H9 (cell line): ENCODE results near the gene ITM2B. TPM values are rescaled to one million over a fixed set of nuclear protein-coding genes. Genes with fewer than 3 reads are reported as not detected.

Source experiments
- DNase-seq: peaks from one replicate; pipeline ENCODE4 v3.0.0-alpha.2; 2017
- H2AFZ ChIP-seq: one replicate; pipeline ENCODE4 v1.6.1; 2013; ENCODE audit warnings: mild to moderate bottlenecking, low read length, control low read depth, moderate library complexity
- H2AK5ac ChIP-seq: 2 replicates; pipeline ENCODE4 v1.6.1; 2013; ENCODE audit warnings: low read length, control low read depth, mixed read lengths; ENCODE audit not compliant: insufficient read length
- H2BK120ac ChIP-seq: one replicate; pipeline ENCODE4 v1.6.1; 2013; ENCODE audit warnings: low read depth, mild to moderate bottlenecking, low read length, control low read depth, inconsistent platforms; ENCODE audit not compliant: poor library complexity, severe bottlenecking
- H2BK12ac ChIP-seq: 2 replicates; pipeline ENCODE4 v1.6.1; 2013; ENCODE audit warnings: low read length, control low read depth, mixed read lengths, low read depth; ENCODE audit not compliant: insufficient read length
- H2BK15ac ChIP-seq: 2 replicates; pipeline ENCODE4 v1.6.1; 2013; ENCODE audit warnings: low read depth, low read length, control low read depth
- H2BK20ac ChIP-seq: one replicate; pipeline ENCODE4 v1.6.1; 2013; ENCODE audit warnings: low read depth, mild to moderate bottlenecking, low read length, control low read depth, inconsistent platforms; ENCODE audit not compliant: poor library complexity, severe bottlenecking
- H2BK5ac ChIP-seq: 2 replicates; pipeline ENCODE4 v1.6.1; 2013; ENCODE audit warnings: low read length, control low read depth, mixed read lengths; ENCODE audit not compliant: insufficient read length
- H3K14ac ChIP-seq: 2 replicates; pipeline ENCODE4 v1.6.1; 2013; ENCODE audit warnings: low read length, control low read depth; ENCODE audit not compliant: insufficient read depth
- H3K18ac ChIP-seq: 2 replicates; pipeline ENCODE4 v1.6.1; 2013; ENCODE audit warnings: low read depth, mild to moderate bottlenecking, mixed read lengths, low read length, control low read depth; ENCODE audit not compliant: insufficient read length
- H3K23ac ChIP-seq: 2 replicates; pipeline ENCODE4 v1.6.1; 2013; ENCODE audit warnings: low read length, control low read depth, mixed read lengths, low read depth; ENCODE audit not compliant: insufficient read length
- H3K23me2 ChIP-seq: 2 replicates; pipeline ENCODE4 v1.6.1; 2013; ENCODE audit warnings: low read depth, mild to moderate bottlenecking, mixed read lengths, low read length, control low read depth; ENCODE audit not compliant: insufficient read length, poor library complexity, severe bottlenecking
- H3K27ac ChIP-seq: 2 replicates; pipeline ENCODE4 v1.5.1; 2013; ENCODE audit warnings: low read length, control low read depth, mixed read lengths, low read depth; ENCODE audit not compliant: insufficient read length
- H3K27me3 ChIP-seq: 2 replicates; pipeline ENCODE4 v1.6.1; 2013; ENCODE audit warnings: low read length, control low read depth, inconsistent platforms; ENCODE audit not compliant: insufficient read depth
- H3K4ac ChIP-seq: 2 replicates; pipeline ENCODE4 v1.6.1; 2013; ENCODE audit warnings: low read depth, mild to moderate bottlenecking, control low read depth, inconsistent platforms, low read length, moderate library complexity
- H3K4me1 ChIP-seq: 2 replicates; pipeline ENCODE4 v1.6.1; 2013; ENCODE audit warnings: low read length, control low read depth, inconsistent platforms; ENCODE audit not compliant: insufficient read depth
- H3K4me2 ChIP-seq: 2 replicates; pipeline ENCODE4 v1.6.1; 2013; ENCODE audit warnings: low read length, control low read depth, mixed read lengths; ENCODE audit not compliant: insufficient read length, insufficient read depth
- H3K56ac ChIP-seq: 2 replicates; pipeline ENCODE4 v1.6.1; 2013; ENCODE audit warnings: low read depth, mild to moderate bottlenecking, mixed read lengths, low read length, control low read depth; ENCODE audit not compliant: insufficient read length
- H3K79me1 ChIP-seq: 2 replicates; pipeline ENCODE4 v1.6.1; 2013; ENCODE audit warnings: low read depth, mild to moderate bottlenecking, moderate library complexity, low read length, control low read depth, inconsistent platforms; ENCODE audit not compliant: insufficient read depth, poor library complexity, severe bottlenecking
- H3K79me2 ChIP-seq: 2 replicates; pipeline ENCODE4 v1.6.1; 2013; ENCODE audit warnings: low read length, control low read depth, inconsistent platforms; ENCODE audit not compliant: insufficient read depth
- H3K9ac ChIP-seq: 2 replicates; pipeline ENCODE4 v1.6.1; 2013; ENCODE audit warnings: low read length, control low read depth, mixed read lengths; ENCODE audit not compliant: insufficient read length; ENCODE audit errors: extremely low read depth
- H3K9me3 ChIP-seq: one replicate; pipeline ENCODE4 v1.6.1; 2013; ENCODE audit warnings: low read depth, low read length, inconsistent platforms; ENCODE audit not compliant: control insufficient read depth
- H3T11ph ChIP-seq: one replicate; pipeline ENCODE4 v1.6.1; 2013; ENCODE audit warnings: mild to moderate bottlenecking, low read length, control low read depth, inconsistent platforms
- H4K20me1 ChIP-seq: one replicate; pipeline ENCODE4 v1.6.1; 2013; ENCODE audit not compliant: control insufficient read depth, insufficient read length, insufficient read depth
- H4K5ac ChIP-seq: 2 replicates; pipeline ENCODE4 v1.6.1; 2013; ENCODE audit warnings: low read depth, mild to moderate bottlenecking, mixed read lengths, low read length, control low read depth; ENCODE audit not compliant: insufficient read length
- H4K8ac ChIP-seq: replicated peaks from 2 replicates; pipeline ENCODE4 v1.6.1; 2013; ENCODE audit warnings: low read length, control low read depth, mixed read lengths, low read depth; ENCODE audit not compliant: insufficient read length
- H4K91ac ChIP-seq: 2 replicates; pipeline ENCODE4 v1.6.1; 2013; ENCODE audit warnings: low read depth, mild to moderate bottlenecking, moderate library complexity, mixed read lengths, low read length, control low read depth; ENCODE audit not compliant: insufficient read length
- H3K27ac Mint-ChIP-seq, 3 experiments: 2 replicates in 2 of 3; 3 replicates in 1 of 3; pipeline ENCODE4 v1.8.0; 2020 to 2021; ENCODE audit warnings: mixed read lengths in 3 of 3, mild to moderate bottlenecking in 1 of 3, moderate library complexity in 1 of 3
- H3K27me3 Mint-ChIP-seq: 2 replicates; pipeline ENCODE4 v1.8.0; 2021; ENCODE audit warnings: low read depth, mild to moderate bottlenecking, moderate library complexity, mixed read lengths
- H3K36me3 Mint-ChIP-seq, 3 experiments: 2 replicates in 2 of 3; 3 replicates in 1 of 3; pipeline ENCODE4 v1.8.0; 2020 to 2021; ENCODE audit warnings: low read depth in 3 of 3, mixed read lengths in 3 of 3; ENCODE audit not compliant: insufficient read depth in 1 of 3
- H3K4me1 Mint-ChIP-seq, 2 experiments: 2 replicates each; pipeline ENCODE4 v1.8.0; 2020; ENCODE audit warnings: mixed read lengths in 2 of 2
- H3K4me3 Mint-ChIP-seq, 2 experiments: 2 replicates in 1 of 2; 3 replicates in 1 of 2; pipeline ENCODE4 v1.8.0; 2020 to 2021; ENCODE audit warnings: mild to moderate bottlenecking in 2 of 2, mixed read lengths in 2 of 2, moderate library complexity in 1 of 2
- H3K9me3 Mint-ChIP-seq, 2 experiments: 2 replicates in 1 of 2; 3 replicates in 1 of 2; pipeline ENCODE4 v1.8.0; 2020; ENCODE audit warnings: mild to moderate bottlenecking in 2 of 2, mixed read lengths in 2 of 2, moderate library complexity in 1 of 2
- WGBS: extraction: QIAGEN DNeasy Blood & Tissue Kit; methylation state at CpG from one replicate; pipeline ENCODE4 v1.1.7; 2013; ENCODE audit warnings: missing lambda C conversion rate, low lambda C conversion rate, mixed read lengths; ENCODE audit not compliant: insufficient read length; ENCODE audit errors: extremely low coverage; 5-methylcytosine and 5-hydroxymethylcytosine counted together
- total RNA-seq: library from RNA; stranded (reverse); gene quantifications from 2 replicates; pipeline ENCODE4 v1.2.1, GENCODE V29; 2021
- TF ChIP-seq, protein P1 (sequence below): fragments of 200-600 bp; sonication (generic); conservative IDR thresholded peaks from 3 replicates; pipeline ENCODE4 v1.8.0; 2021; ENCODE audit warnings: antibody characterized with exemption, mild to moderate bottlenecking

Gene ITM2B
- total RNA-seq, 1 experiment from 2014 or later, result 175 TPM

DNA sequence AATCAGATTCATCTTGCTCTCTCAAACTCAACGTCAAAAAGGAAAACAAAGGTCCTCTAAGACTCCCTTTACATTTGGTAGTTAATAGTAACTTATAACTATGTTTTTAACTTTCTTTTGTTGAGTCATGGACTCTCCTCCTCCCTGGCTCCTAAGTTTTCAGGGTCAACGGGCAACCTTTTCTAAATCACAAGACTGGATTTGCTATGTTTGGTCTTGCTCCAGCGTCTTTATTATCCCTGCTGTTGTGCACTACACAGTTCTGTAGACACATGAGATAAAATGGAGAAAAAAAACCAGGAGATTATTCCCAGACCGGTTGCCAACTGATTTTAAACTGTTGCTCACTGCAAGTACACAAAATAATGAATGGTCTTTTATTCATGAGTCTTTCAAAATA lies 1.9 kb upstream of the ITM2B start:
- no peak overlapping the region for H3K18ac ChIP-seq
- no peak overlapping the region for H2BK12ac ChIP-seq
- no peak overlapping the region for H3K4me2 ChIP-seq
- H3K79me1 ChIP-seq, result no peaks in the 10 kb centered on the region
- no peak overlapping the region for H4K8ac ChIP-seq
- no peak overlapping the region for H3K27ac ChIP-seq
- Mint-ChIP-seq H3K9me3 (no peaks in the 10 kb centered on the region; a peak in 1 of 5 replicates), H3K27ac (no peak overlapping the region), H3K27me3 (no peaks in the 10 kb centered on the region; the same call in none of the 2 replicates), H3K4me3 (no peak overlapping the region), H3K4me1 (peaks cover 21 to 26% of the 10 kb centered on the region in 2 experiments), H3K36me3 (peaks cover 0 to 3% (median 0%) of the 10 kb centered on the region in 3 experiments; a peak in 2 of 7 replicates)
- peaks cover 2% of the 10 kb centered on the region; the same call in 1 of the 2 replicates for H3K4me1 ChIP-seq
- H3K14ac ChIP-seq, result no peak overlapping the region
- WGBS, result no CpG with 5 or more reads among the region's 4 CpGs
- no peak overlapping the region for H2AFZ ChIP-seq
- H3K79me2 ChIP-seq, result peaks cover 5% of the 10 kb centered on the region; the same call in 1 of the 2 replicates
- H2BK5ac ChIP-seq, result no peak overlapping the region
- TF ChIP-seq, protein P1, sequence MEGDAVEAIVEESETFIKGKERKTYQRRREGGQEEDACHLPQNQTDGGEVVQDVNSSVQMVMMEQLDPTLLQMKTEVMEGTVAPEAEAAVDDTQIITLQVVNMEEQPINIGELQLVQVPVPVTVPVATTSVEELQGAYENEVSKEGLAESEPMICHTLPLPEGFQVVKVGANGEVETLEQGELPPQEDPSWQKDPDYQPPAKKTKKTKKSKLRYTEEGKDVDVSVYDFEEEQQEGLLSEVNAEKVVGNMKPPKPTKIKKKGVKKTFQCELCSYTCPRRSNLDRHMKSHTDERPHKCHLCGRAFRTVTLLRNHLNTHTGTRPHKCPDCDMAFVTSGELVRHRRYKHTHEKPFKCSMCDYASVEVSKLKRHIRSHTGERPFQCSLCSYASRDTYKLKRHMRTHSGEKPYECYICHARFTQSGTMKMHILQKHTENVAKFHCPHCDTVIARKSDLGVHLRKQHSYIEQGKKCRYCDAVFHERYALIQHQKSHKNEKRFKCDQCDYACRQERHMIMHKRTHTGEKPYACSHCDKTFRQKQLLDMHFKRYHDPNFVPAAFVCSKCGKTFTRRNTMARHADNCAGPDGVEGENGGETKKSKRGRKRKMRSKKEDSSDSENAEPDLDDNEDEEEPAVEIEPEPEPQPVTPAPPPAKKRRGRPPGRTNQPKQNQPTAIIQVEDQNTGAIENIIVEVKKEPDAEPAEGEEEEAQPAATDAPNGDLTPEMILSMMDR, result no peak
- no peak overlapping the region for H4K5ac ChIP-seq
- H3K9me3 ChIP-seq, result no peaks in the 10 kb centered on the region
- no peak overlapping the region for H3T11ph ChIP-seq
- H2BK15ac ChIP-seq, result no peak overlapping the region
- no peak overlapping the region for H4K91ac ChIP-seq
- no peak overlapping the region for H2AK5ac ChIP-seq
- no peaks in the 10 kb centered on the region for H4K20me1 ChIP-seq
- DNase-seq, result no peak
- peaks cover 3% of the 10 kb centered on the region for H3K23me2 ChIP-seq
- H3K9ac ChIP-seq, result no peak overlapping the region
- no peak overlapping the region for H3K4ac ChIP-seq
- H2BK20ac ChIP-seq, result no peak overlapping the region
- no peak overlapping the region for H2BK120ac ChIP-seq
- no peaks in the 10 kb centered on the region; the same call in 1 of the 2 replicates for H3K27me3 ChIP-seq
- H3K23ac ChIP-seq, result no peak overlapping the region
- no peak overlapping the region for H3K56ac ChIP-seq
